HS-5 (cell line): ENCODE data around the gene TNRC6A.
"Not testable (repeated sequence)": the region's sequence is repeated elsewhere in the genome, so short reads cannot be mapped to it uniquely, and the experiment has no call there.

Source experiments
- DNase-seq: peaks from one replicate; pipeline ENCODE4 v3.0.0-alpha.2; 2012; ENCODE audit warnings: low read depth

TNRC6A gene

GRCh38 chr16:24845726-24846547, 116.5 kb downstream of the TNRC6A start, which contains the start of gene SLC5A11:
TSS of gene SLC5A11 (plus strand) at chr16:24845963. CDS start at chr16:24858644, 12,681 bp downstream.
- no peak for DNase-seq

- DNase-seq = no peak
These were observed 117.3 kb downstream of the TNRC6A start for GRCh38 chr16:24846548-24847357.

- DNase-seq = no peak
These were observed 117.9 kb downstream of the TNRC6A start for GRCh38 chr16:24847358-24847664.

GRCh38 chr16:24848065-24848464, 118.6 kb downstream of the TNRC6A start:
- DNase-seq = no peak

GRCh38 chr16:24849641-24850040, 120.2 kb downstream of the TNRC6A start:
- no peak for DNase-seq

- DNase-seq = no peak
These were observed 121.0 kb downstream of the TNRC6A start for GRCh38 chr16:24850289-24850938.

- no peak for DNase-seq
These were observed 122.2 kb downstream of the TNRC6A start for GRCh38 chr16:24851700-24852099.

GRCh38 chr16:24852281-24852721, 122.8 kb downstream of the TNRC6A start:
- DNase-seq = no peak

GRCh38 chr16:24853169-24853824, 123.8 kb downstream of the TNRC6A start:
- DNase-seq = no peak

GRCh38 chr16:24853830-24854229, 124.4 kb downstream of the TNRC6A start:
- no peak for DNase-seq

GRCh38 chr16:24854607-24855171, 125.2 kb downstream of the TNRC6A start:
- DNase-seq = no peak

- no peak for DNase-seq
These were observed 126.2 kb downstream of the TNRC6A start for GRCh38 chr16:24855678-24856077.

GRCh38 chr16:24856871-24857270, 127.4 kb downstream of the TNRC6A start:
- not testable (repeated sequence) for DNase-seq

GRCh38 chr16:24858219-24859041, 129.0 kb downstream of the TNRC6A start:
- no peak for DNase-seq

GRCh38 chr16:24861461-24861860, 132.0 kb downstream of the TNRC6A start:
- no peak for DNase-seq

GRCh38 chr16:24863582-24864437, 134.4 kb downstream of the TNRC6A start:
- no peak for DNase-seq

- DNase-seq = no peak
These were observed 139.6 kb downstream of the TNRC6A start for GRCh38 chr16:24869033-24869432.

GRCh38 chr16:24871891-24872290, 142.4 kb downstream of the TNRC6A start:
- DNase-seq = no peak

- DNase-seq = no peak
These were observed 143.6 kb downstream of the TNRC6A start for GRCh38 chr16:24873028-24873427.

GRCh38 chr16:24875466-24875865, 146.0 kb downstream of the TNRC6A start:
- no peak for DNase-seq
